Activated CD4-positive, alpha-beta T cell treated with anti-CD3 and anti-CD28 coated beads, Interleukin-2, amount 50 U/mL, for 48 hours (primary cell): Measurements from ENCODE around the gene VPS35L.

Experiments
- DNase-seq, 2 experiments: peaks; one replicate each; pipeline ENCODE4 v3.0.0-alpha.2; 2020

VPS35L gene

DNA sequence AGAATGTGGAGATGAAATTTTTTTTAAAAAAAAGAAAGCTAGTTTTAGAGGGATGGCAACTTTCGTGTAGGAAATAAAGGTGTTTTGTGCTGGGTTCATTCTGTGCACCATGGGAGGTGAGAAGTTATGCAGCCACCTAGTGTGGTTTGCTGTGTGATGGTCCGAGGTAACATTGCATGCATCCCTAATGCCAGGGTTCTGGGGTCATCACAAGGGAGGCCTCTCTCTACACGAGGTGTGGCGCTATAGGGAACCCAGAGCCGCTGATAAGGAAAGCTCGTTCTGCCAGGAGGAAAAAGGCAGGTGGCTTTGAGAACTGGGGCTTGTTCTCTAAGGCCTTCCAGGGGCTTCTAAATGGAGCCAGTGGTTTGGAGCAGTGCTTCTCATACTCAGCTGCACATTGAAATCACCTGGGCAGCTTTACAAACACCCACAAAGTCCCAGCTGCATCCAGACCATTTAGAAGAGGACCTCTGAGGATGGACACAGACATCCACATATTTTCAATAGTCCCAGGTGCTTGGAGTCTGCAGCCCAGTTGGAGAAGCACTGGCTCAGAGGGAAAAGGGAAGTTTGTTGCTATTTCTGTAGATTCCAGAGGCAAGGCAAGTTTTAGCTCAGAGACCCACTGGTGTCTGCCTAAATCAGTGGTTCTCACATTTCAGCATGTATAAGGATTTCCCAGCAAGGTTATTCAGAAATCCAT is 43.5 kb downstream of the VPS35L start:
- DNase-seq = no peak

DNA sequence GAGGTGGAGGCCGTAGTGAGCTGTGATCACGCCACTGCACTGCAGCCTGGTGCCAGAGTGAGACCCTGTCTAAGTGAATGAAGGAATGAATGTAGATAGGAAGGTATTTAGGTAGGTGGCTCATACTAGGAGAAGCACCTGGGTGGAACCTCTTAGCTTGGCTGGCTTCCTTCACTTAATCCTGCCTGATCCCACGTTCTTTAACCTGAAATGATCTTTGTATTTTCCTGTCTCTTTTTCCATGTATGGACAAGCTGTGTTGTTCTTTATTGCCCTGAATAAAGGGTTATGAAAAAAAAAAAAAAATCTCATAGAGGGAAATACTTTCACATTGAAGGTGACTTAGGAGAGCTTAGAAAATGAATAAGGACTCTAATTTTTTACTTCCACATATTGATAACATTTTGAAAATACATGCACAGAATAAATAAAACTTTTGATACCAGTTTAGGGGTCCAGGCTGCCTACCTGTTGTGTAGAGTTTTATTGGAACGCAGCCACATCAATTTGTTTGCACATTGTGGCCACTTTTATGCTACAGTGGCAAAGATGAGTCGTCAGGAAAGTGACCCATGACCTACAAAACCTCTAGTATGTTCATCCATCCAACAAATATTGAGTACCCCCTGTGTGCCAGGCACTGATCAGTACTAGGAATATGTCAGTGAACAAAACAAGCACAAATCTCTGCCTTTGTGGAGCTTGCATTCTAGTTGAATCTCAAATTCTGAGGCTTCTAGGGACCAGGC is 44.6 kb downstream of the VPS35L start:
- no peak for DNase-seq

DNA sequence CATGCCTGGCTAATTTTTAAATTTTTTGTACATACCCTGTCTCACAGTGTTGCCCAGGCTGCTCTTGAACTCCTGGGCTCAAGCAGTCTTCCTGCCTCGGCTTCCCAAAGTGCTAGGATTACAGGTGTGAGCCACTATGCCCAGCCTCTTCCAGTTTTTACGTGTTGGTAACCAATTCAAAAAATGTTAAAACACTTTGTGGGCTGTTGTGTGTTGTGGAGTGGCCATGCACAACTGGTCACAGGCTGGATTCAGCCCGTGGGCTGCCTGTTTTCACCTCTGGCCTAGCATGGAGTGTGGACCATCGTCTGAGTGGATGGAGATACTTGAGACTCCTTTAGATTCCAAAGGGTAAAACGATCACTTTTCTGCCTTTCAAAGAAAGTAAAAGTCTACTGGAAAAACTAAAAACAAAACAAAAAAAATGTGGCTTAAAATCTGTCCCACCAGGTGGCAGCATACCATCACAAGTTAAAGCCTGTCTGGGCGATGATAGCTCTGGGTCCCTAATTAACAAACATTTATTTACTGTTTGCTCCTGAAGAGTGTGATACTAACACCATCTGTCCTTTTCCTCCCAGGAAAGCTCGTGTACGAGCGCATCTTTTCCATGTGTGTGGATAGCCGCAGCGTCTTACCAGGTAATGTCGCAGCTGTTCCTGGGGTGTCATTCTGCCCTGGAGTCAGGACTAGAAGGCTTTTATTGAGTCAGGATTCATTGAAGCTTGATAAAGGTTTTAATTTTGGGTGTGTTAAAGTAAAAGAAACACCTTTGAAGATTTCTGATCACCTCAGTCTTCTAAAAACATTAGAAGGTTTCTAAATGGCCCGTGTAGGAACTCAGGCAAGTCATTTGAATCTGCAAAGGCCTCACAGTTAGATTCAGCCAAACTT is 45.8 kb downstream of the VPS35L start:
- peak in 1 of 2 experiments; percentile 26 for DNase-seq

DNA sequence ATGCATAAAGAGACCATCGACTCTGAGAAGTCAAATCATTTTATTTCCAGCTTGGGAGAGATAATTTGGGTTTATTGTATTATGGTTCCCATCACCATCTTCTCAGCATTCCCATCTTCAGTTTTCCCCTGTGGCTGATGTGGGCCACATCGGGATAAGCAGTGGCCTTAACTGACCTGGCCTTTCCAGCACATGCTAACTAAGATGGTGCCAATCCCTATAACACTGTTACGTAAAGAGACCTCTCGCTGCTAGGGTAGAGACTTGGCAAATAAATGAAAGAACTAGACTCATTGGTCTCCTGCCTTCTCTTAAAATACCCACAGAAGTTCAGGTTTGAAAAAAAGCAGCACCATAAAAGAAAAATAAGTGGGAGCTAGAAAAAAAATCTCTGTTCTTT is 49.4 kb downstream of the VPS35L start:
- DNase-seq = no peak

DNA sequence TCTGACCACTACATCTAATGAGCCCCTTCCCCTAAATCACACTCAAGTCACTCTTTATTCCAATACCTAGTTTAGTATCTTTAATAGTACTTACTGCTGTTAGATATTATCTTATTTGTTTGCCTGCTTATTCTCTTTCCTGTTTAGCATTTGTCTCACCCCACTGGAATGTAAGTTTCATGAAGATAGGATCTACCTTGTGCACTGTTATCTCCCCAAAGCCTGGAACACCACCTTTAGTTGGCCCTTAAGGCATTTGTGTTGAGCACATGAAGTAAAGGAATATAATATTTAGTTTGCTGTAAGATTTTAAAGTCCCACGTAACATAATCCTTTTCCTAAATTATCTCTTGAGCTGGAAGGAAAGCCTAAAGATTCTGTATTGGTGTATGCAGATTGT is 50.2 kb downstream of the VPS35L start:
- no peak for DNase-seq

DNA sequence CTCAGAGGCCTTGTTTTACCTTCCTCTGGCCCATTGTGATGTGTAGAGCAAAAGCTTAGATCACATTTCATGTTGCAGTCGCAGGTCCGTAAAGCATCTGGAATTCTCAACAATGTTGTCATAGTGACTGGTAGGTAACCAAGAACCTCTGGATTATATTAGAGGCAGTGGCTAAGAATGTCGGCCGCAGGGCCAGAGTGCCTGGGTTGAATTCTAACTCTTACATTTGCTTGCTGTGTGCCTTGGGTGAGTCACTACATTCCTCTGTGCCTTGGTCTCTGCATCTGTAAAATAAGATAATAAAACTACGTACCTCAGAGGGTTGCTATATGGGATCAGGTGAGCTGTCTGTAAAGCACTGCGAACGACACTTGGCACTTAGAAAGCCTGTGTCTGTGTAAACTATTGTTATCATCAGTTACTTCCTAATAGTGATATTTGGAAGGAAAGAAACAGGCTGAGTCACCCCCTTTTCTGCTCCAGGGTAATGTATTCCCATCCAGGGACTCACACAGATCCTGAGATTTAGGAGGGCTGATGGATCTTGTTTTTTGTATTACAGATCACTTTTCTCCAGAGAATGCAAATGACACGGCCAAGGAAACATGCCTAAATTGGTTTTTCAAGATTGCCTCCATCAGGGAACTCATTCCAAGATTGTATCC is 52.2 kb downstream of the VPS35L start:
- DNase-seq = no peak

DNA sequence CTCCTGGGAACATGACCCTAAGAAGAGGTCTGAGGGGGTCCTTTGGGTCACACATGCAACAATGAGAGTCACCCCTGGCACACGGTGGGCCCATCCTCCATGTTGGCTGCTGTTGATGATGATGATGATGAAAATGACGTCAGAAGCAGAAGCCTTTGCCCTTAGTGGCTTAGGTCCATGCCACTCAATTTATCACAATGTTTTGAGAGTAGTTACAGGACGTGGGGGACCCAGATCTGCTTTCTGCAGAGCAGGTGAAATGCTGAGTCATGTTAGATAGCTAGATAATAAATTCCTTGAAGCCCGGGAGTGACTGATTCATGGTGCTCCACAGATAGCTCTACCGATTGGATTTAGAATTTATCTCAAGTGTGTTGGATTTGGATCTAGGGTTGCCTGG is 53.9 kb downstream of the VPS35L start:
- no peak for DNase-seq

DNA sequence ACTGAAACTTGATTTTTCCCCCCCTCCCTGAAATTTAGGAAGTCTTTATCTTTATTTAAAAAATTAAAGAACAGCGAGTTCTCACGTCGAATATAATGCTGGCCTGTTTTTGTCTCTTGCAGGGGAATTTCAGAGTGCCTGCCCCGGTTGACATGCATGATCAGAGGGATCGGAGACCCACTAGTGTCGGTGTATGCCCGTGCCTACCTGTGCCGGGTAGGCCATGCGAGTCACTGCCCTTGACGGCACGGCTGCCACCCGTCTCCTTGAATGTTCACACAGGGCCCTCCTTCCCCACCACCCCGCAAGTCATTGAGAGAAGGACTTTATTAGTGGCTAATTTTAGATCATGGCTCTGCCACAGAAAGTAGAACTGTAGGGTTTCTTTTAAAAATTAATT is 54.7 kb downstream of the VPS35L start:
- no peak for DNase-seq

DNA sequence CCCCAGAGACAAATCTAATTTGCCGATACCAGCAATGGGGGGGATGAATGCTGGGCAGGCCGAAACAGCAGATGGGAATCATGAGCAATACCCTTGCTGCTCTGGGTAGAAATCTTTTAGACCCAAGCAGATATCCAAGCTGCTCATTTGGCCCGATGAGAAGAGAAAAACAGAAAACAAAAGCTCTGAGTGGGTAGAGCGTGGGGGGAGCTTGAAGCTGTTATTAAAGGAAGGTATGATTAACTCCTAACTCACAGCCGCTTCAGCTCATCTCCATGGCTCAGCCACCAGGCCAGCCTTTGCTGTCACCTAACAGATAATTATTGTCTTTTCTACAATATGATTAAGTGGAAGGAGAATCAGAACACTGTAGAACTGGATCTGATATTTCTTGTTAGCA is 58.3 kb downstream of the VPS35L start:
- no peak for DNase-seq

DNA sequence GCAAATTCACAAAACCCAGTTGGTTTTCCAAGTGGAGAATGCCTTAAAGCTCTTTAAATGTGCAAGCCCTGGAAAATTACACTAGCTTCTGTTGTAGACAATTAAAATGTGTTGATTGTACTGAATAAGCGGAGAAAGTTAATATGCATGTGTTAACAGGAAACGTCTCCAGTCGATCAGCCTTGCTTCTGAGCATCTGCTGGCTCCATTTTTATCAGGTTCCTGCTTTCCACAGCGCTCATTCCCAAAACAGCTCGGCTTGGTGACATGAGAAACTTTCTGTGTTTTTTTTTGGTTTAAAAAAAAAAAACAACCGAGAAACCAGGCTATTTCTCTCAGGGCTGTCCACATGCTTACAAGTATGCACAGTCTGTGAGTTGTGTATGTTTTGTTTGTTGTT is 60.7 kb downstream of the VPS35L start:
- no peak for DNase-seq

DNA sequence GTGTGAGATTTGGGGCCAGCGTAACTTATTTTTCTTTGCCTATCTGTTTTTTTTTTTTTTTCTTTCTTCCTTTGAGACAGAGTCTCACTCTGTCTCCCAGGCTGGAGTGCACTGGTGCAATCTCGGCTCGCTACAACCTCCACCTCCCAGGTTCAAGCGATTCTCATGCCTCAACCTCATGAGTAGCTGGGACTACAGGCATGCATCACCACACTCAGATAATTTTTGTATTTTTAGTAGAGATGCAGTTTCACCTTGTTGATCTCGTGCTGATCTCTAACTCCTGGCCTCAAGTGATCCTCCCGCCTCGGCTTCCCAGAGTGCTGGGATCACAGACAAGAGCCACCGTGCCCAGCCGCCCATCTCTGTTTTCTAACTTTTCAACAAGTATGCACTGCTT is 63.4 kb downstream of the VPS35L start:
- DNase-seq = no peak

DNA sequence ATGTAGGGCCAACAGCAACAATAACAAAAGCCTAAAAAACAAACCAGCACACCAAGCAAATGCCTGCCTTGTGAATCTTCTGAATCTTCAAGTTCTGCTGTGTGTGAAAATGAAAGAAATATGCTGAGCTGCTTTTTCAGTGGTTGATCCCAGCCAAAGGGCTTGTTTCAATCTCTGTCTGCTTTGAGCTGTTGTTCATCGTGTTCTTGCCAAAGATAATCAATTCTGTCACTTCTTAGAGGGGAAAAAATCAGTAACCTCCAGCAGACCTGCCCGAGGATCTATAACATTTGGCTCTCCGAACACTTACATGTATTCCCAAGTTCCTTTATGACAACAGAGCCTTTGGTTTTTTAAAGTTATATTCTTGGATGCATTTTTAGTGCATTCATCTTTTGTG is 65.9 kb downstream of the VPS35L start:
- DNase-seq = no peak

DNA sequence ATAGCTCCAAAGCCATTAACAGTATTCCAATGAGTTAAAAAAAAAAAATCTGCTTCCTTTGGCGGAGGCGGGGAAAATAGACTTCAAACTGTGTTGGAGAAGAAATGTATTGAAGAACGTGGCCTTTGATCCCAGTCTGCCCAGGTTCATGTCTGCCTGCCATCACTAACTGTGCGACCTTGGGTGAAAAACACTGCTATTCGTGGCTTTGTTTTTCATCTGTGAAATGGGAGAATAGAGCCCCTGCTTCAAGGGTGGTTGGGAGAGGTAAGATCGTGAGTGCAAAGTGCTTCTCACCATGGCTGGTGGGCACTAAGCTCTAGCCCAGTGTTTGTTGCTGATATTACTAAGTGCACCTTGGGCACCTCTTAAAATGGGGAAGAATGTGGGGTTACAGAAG is 69.5 kb downstream of the VPS35L start:
- DNase-seq = no peak

DNA sequence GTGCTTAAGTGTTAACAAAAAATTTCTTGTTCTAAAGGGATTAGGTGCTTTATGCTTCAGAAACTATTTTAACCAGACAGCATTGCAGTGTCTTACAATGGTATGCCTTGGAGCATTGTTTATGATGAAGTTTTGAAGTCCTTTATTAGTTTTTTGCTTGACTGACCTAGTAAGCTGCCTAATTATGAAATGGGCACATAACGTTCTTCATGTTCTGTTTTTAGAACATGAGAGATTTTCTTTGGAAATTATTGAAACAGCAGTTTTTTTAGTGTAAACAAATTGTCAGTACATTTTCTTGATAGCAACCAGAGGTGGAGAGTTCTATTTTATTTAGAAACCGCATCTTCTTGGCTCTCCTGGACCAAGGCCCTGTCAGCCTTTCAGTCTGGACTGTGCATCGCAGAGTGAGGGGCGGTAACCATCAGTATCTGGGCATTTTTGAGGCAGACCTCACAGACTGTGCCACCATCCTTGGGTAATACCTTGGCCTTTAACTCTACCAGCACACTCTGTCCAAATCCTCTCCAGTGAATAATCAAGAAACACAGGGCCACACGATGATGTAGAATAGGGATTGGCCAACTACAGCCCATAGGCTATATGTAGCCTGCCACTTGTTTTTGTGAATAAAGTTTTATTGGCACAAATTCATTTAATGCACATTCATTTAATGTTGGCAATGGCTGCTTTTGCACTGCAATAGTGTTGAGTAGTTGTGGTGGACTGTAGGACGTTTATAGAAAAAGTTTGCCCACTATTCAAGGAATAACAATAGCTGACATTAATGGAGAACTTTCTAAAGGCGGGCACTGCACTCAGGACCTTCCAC is 81.1 kb downstream of the VPS35L start:
- no peak for DNase-seq

DNA sequence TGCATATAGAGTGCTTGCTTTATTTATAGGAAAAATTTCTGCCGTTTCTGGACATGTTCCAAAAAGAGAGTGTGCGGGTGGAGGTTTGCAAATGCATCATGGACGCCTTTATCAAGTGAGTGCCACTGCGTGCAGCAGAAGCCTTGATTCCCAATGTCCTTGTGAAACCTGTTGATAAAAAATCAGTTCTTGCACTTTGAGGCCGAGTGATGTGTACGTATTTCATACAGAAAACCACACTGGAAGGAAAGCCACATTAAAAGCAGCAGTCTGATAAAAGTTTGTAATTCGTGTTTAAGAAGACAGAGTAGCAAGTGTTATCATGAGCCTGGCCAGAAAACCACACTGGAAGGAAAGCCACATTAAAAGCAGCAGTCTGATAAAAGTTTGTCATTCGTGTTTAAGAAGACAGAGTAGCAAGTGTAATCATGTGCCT is 84.5 kb downstream of the VPS35L start:
- DNase-seq = no peak

DNA sequence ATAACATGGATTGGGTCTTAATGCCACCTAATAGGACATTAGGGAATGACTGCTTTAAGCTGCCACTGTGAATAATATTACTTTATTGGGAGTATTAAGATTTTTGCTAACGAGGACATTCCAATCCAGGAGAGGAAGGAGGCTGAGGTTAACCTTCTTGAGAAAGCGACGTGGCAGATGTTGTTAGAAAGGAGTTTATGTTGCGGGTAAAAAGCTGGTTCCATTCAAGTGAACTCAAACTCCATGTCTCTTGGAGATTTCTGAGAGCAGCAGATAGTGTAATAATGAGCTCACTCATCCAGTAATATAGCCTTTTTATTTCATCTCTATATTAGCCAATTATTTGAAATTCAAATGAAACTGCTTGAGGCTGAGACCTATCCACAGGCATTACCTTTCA is 87.0 kb downstream of the VPS35L start:
- no peak for DNase-seq

DNA sequence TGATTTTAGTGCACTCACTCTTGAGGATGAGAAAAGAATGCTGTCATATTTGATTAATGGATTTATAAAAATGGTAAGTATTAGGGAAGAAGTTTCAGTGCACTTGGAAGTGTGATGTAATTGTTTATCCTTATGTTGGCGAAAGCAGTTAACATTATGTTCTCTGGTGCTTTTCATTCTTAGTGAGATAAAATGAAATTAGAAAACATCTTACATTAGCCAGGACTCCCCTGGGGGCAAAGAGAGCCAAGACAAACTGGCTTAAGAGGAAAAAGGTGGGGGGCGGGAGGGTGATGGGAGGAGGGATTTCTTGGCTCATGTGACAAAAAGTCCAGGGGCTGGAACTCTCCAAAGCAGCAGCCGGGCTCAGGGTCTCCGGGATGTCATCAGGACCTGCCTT is 89.4 kb downstream of the VPS35L start:
- no peak for DNase-seq

DNA sequence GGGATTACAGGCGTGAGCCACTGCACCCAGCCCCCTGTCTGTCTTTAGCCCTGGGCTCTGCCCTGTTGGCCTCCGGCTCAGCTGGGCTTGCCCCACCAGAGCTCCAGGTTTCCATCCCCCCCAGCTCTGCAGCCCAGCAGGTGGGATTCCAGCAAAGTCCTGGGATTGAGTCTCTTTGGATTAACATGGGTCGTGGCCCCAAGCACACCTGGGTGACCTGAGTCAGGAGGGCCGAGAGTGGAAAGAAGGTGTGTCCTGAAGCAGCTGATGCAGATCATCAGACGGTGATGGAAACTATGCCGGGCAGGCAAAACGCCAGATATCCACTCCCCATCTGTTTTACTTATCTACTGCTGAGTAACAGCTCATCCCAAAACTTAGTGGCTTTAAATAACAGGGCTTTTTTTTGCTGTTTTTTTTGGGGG is 90.1 kb downstream of the VPS35L start:
- DNase-seq = no peak

DNA sequence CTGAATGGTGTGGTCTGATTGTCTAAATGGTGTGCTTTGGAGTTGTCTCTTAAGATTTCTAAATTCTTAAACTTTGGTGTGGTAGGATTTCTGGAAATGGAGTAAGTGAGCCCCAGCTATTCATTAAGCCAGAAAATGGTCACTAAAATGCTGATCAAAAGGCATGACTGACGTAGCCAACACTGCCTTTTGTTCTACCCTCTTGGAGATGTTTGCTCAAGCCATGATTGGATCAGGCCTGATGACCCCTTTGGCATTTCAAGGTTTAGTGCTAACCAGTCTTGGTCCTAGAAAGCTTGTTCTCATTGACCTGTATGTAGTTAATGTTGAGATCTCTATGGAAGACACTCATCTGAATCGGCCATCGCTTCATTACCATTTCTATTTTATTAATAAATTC is 94.5 kb downstream of the VPS35L start:
- DNase-seq = no peak

DNA sequence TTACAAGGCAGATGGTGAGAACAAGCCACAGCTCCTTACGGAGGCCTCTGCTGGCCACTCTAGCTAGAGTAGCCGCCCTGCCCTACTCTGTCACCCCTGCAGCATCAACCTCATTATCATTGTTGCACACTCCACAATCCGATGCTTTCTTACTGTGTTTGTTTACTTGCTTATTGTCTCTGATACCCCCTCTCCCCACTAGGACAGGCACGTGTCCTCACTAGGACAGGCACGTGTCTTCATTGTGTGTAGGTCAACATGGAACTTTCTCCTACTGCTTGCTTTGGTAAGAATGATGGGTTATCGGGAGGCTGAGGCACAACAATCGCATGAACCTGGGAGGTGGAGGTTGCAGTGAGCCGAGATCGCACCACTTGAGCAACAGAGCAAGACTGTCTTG is 98.6 kb downstream of the VPS35L start:
- no peak for DNase-seq

DNA sequence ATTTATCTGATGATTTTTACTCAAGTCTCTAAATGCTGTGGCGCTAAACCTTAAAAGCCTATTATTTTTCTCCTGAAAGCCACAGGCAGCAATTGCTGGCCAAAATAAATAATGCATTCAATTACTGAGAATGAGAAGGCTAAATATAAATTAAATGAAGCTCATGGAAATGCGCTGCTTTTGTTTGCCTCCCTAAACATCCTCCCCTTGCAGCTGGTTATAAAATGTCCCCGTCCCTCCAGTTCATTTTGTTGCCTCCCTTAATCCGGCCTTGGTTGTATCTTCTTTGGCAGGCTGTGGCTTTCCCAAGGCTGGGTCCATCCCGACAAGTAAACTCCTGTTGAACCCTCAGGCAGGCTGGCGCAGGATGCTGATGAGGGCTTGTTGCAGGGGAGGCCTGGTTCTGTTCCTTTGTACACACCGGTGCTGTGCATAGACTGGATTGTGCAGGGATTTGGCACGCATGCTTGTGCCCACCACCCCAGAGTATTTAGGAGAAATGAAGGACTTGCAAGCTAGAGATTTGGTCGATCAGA is 99.8 kb downstream of the VPS35L start:
- no peak for DNase-seq

DNA sequence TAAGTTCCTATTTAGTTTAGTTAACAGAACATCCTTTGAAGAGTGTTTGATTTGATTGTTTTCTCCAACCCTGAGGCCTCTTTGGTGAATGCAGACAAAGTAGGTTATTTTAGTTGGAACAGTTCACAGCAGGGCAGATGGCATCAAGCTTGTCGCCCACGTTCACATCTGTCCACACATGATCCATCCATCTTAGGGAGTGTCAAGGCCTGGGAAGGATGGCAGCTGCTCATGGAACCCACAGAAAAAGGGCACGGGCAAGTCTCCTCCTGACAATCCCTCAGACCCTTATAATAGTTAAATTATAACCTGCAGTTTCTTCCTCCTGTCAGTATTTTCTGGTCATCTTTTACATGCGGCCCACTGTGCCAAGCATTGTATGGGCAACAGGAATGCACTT is 102.3 kb downstream of the VPS35L start:
- no peak for DNase-seq
